GM23248 (cell line): ENCODE data around the gene DDR1. TPM values are rescaled to one million over a fixed set of nuclear protein-coding genes. Genes with fewer than 3 reads are reported as not detected.
"Not testable (repeated sequence)": the region's sequence is repeated elsewhere in the genome, so short reads cannot be mapped to it uniquely, and the experiment has no call there.

Experiments
- DNase-seq: peaks from one replicate; pipeline ENCODE4 v3.0.0-alpha.2; 2015
- H2AFZ ChIP-seq: fragments of 200-600 bp; sonication (generic); 2 replicates; pipeline ENCODE4 v1.6.1; 2016; ENCODE audit warnings: antibody characterized with exemption
- H3F3A ChIP-seq: fragments of 200-600 bp; sonication (generic); 2 replicates; pipeline ENCODE4 v1.6.1; 2016; ENCODE audit warnings: mild to moderate bottlenecking, antibody characterized with exemption, mixed run types; ENCODE audit not compliant: insufficient read depth
- H3K27ac ChIP-seq: fragments of 200-600 bp; sonication (generic); 2 replicates; pipeline ENCODE4 v1.5.1; 2016; ENCODE audit warnings: mild to moderate bottlenecking
- H3K27me3 ChIP-seq: fragments of 200-600 bp; sonication (generic); replicated peaks from 2 replicates; pipeline ENCODE4 v1.6.1; 2016; ENCODE audit warnings: mild to moderate bottlenecking; ENCODE audit not compliant: insufficient read depth
- H3K36me3 ChIP-seq: fragments of 200-600 bp; sonication (generic); 2 replicates; pipeline ENCODE4 v1.6.1; 2016; ENCODE audit warnings: low read depth, mild to moderate bottlenecking
- H3K4me1 ChIP-seq: fragments of 200-600 bp; sonication (generic); 2 replicates; pipeline ENCODE4 v1.6.1; 2016; ENCODE audit warnings: mild to moderate bottlenecking; ENCODE audit not compliant: insufficient read depth
- H3K4me2 ChIP-seq: fragments of 200-600 bp; sonication (generic); one replicate; pipeline ENCODE4 v1.6.1; 2016; ENCODE audit warnings: mild to moderate bottlenecking; ENCODE audit not compliant: unreplicated experiment
- H3K4me3 ChIP-seq: fragments of 200-600 bp; sonication (generic); 2 replicates; pipeline ENCODE4 v1.5.1; 2016; ENCODE audit warnings: mild to moderate bottlenecking
- H3K79me2 ChIP-seq: fragments of 200-600 bp; sonication (generic); 2 replicates; pipeline ENCODE4 v1.6.1; 2016; ENCODE audit warnings: mild to moderate bottlenecking; ENCODE audit not compliant: insufficient read depth
- H3K9ac ChIP-seq: fragments of 200-600 bp; sonication (generic); 2 replicates; pipeline ENCODE4 v1.6.1; 2016; ENCODE audit warnings: mild to moderate bottlenecking
- H3K9me2 ChIP-seq: fragments of 200-600 bp; sonication (generic); 2 replicates; pipeline ENCODE4 v1.6.1; 2016; ENCODE audit warnings: mixed run types, mild to moderate bottlenecking, moderate library complexity; ENCODE audit not compliant: insufficient read depth
- H3K9me3 ChIP-seq: fragments of 200-600 bp; sonication (generic); one replicate; pipeline ENCODE4 v1.6.1; 2017; ENCODE audit warnings: low read depth
- H4K20me1 ChIP-seq: fragments of 200-600 bp; sonication (generic); 2 replicates; pipeline ENCODE4 v1.6.0; 2016; ENCODE audit not compliant: insufficient read depth
- EZH2 ChIP-seq: fragments of 200-600 bp; sonication (generic); IDR thresholded peaks from 2 replicates; pipeline ENCODE4 v1.6.1; 2018; ENCODE audit warnings: antibody characterized with exemption, mild to moderate bottlenecking; ENCODE audit not compliant: insufficient read depth, poor library complexity, severe bottlenecking
- EZH2phosphoT487 ChIP-seq: fragments of 200-600 bp; sonication (generic); IDR thresholded peaks from 2 replicates; pipeline ENCODE4 v1.6.1; 2018; ENCODE audit warnings: antibody characterized with exemption, moderate library complexity, mild to moderate bottlenecking, low read depth; ENCODE audit not compliant: insufficient read depth
- WGBS, 2 experiments: methylation state at CpG; one replicate each; pipeline ENCODE4 v1.1.6; 2015 to 2017; ENCODE audit warnings: low lambda C conversion rate in 2 of 2, low coverage in 1 of 2; ENCODE audit errors: missing lambda C conversion rate in 2 of 2; 5-methylcytosine and 5-hydroxymethylcytosine counted together
- in situ Hi-C: fragments of 300-500 bp; cut with MboI; formaldehyde crosslinking; loops from 2 replicates; pipeline ENCODE4 v1.15.0; 2020
- polyA plus RNA-seq: library from polyadenylated mRNA; unstranded; fragments of >200 nt; fragmentation: Nextera tagmentation; extraction: Ambion mirVana; gene quantifications from 2 replicates; pipeline ENCODE4 v1.2.1, GENCODE V29; 2016
- total RNA-seq: library from RNA; depleted of rRNA; stranded (reverse); fragments of >200 nt; shearing (Covaris generic); gene quantifications from 2 replicates; pipeline ENCODE4 v1.2.3, GENCODE V29; 2014

The DDR1 gene
- total and polyA plus RNA-seq, 2 experiments from 2014 or later: 16.9 to 27.0 TPM

DNA sequence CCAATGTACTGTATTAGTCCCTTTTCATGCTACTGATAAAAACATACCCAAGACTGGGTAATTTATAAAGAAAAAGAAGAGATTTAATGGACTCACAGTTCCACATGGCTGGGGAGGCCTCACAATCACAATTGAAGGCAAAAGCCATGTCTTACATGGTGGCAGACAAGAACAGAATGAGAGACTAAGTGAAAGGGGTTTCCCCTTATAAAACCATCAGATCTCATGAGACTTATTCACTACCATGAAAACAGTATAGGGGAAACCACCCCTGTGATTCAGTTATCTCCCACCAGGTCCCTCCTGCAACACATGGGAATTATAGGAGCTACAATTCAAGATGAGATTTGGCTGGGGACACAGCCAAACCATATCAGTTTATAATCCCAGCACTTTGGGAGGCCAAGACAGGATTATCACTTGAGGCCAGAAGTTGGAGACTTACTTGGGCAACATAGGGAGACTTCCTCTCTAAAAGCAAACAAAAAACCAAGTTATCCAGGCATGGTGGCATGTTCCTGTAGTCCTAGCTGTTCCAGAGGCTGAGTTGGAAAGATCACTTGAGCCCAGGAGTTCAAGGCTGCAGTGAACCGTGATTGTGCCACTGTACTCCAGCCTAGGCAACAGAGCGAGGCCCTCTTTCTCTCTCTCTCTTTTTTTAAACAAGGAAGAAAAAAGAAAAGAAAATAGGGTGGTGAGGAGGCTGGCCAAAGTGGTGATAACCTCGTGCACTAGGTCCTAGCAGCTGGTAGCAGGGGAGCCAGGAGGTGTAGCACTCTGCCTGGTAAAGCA, 22.9 kb upstream of the DDR1 start:
- Histone ChIP-seq H3K36me3 (no peaks in the 10 kb centered on the region), H3K9ac (no peak overlapping the region), H3K27me3 (peaks cover 15% of the 10 kb centered on the region; the same call in 1 of the 2 replicates), H3F3A (no peaks in the 10 kb centered on the region), H4K20me1 (no peaks in the 10 kb centered on the region), H2AFZ (no peak overlapping the region), H3K4me1 (no peaks in the 10 kb centered on the region), H3K9me3 (no peaks in the 10 kb centered on the region), H3K79me2 (no peaks in the 10 kb centered on the region), H3K9me2 (no peaks in the 10 kb centered on the region), H3K4me2 (no peak overlapping the region), H3K27ac (no peak overlapping the region), H3K4me3 (no peak overlapping the region)
- DNase-seq: no peak
- no peak for TF ChIP-seq EZH2
- no peak for TF ChIP-seq EZH2phosphoT487
- in situ Hi-C loops: no loop called here
- WGBS, 2 experiments: 50 to 57% methylated on average over 3 of the region's 3 CpGs

DNA sequence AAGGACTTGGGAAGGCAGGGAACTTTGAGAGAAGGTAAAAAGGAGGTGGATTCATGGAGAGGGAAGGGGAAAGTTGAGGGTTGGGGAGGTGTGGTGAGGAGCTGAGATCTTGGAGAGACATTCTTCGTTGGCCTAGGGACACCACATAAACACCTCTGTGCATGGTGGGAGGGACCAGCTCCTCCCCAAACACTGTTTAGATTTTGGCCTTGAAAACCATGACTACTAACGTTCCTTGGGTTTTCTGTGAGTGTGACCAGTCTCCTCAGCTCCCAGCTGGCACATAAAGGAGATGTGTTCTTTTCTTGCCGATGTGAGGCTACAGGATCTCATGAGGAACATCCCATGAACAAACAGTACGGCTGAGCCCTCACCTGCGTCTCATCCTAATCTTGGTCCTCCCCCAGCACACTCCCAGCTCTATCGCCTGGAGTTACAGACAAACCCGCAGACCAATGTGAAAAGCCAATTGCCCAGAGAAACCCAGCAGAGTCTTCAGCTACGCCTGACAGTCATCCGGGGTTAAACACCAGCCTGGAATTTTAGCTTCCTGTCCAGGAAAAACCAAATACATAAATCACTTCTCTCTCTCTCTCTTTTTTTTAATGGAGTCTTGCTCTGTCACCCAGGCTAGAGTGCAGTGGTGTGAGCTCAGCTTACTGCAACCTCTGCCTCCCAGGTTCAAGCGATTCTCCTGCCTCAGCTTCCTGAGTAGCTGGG, 22.0 kb upstream of the DDR1 start:
- no peak overlapping the region for H3K4me3 ChIP-seq
- no peaks in the 10 kb centered on the region for H3F3A ChIP-seq
- H3K9ac ChIP-seq: no peak overlapping the region
- no peaks in the 10 kb centered on the region for H3K4me1 ChIP-seq
- no peaks in the 10 kb centered on the region for H4K20me1 ChIP-seq
- no peaks in the 10 kb centered on the region for H3K36me3 ChIP-seq
- no peaks in the 10 kb centered on the region for H3K79me2 ChIP-seq
- H3K9me3 ChIP-seq: no peaks in the 10 kb centered on the region
- H3K27me3 ChIP-seq: peaks cover 12% of the 10 kb centered on the region; the same call in 1 of the 2 replicates
- no peak overlapping the region for H2AFZ ChIP-seq
- DNase-seq: no peak
- H3K4me2 ChIP-seq: no peak overlapping the region
- no peaks in the 10 kb centered on the region for H3K9me2 ChIP-seq
- H3K27ac ChIP-seq: no peak overlapping the region
- TF ChIP-seq EZH2phosphoT487 (no peak), EZH2 (no peak)
- in situ Hi-C loops: no loop called here
- 66 to 77% methylated on average over 10 of the region's 10 CpGs for WGBS, 2 experiments

DNA sequence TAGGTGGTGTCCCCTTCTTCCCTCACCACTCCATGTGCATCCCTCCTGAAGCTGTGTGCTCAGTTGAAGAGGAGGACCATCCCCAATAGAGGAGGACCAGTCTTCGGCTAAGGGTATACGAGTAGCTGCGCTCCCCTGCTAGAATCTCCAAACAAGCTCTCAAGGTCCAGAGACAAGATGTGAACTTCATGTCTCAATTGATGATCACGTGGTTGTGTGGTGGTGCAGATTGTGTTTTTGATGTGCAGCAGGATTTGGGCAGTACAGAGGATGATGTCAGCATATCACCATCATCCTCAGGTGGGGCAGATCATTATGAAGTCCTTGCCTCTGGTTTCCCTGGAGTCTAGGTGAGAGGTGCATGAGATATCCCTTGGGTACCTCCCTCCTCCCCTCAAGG, 20.0 kb upstream of the DDR1 start:
- Histone ChIP-seq H3K9ac (no peak overlapping the region), H3K9me2 (no peaks in the 10 kb centered on the region), H3K9me3 (no peaks in the 10 kb centered on the region), H3K79me2 (no peaks in the 10 kb centered on the region), H3K27me3 (0 out of 2 replicates have a peak, but pooled peaks cover 11% of the 10 kb centered on the region), H2AFZ (no peak overlapping the region), H3K36me3 (no peaks in the 10 kb centered on the region), H3K4me3 (no peak overlapping the region), H3K4me1 (no peaks in the 10 kb centered on the region), H3K27ac (no peak overlapping the region), H3F3A (no peaks in the 10 kb centered on the region), H4K20me1 (no peaks in the 10 kb centered on the region), H3K4me2 (no peak overlapping the region)
- 83 to 85% methylated on average over 4 of the region's 4 CpGs for WGBS, 2 experiments
- in situ Hi-C loops: no loop called here
- DNase-seq: no peak
- TF ChIP-seq EZH2: no peak
- no peak for TF ChIP-seq EZH2phosphoT487

DNA sequence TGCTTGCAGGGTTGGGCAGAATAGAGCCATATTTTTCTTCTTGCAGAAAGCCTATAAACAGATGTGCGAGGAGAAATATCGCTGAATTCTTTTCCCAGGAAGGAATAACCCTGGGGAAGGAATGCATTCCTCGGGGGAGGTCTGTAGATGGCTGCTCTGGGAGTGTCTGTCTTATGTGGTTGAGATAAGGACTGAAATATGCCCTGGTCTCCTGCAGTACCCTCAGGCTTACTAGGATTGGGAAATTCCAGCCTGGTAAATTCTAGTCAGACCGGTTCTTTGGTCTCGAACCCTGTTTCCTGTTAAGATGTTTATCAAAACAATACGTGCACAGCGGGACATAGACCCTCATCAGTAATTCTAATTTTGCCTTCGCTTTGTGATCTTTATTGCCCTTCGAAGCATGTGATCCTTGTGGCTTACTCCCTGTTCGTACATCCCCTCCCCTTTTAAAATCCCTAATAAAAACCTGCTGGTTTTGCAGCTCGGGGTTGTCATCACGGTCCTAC, 15.0 kb upstream of the DDR1 start:
- DNase-seq, H3K9me3 ChIP-seq, H3K4me3 ChIP-seq, H3K4me1 ChIP-seq, H3K9me2 ChIP-seq, H3K9ac ChIP-seq, H4K20me1 ChIP-seq, H3K36me3 ChIP-seq, H3K27me3 ChIP-seq, H3K79me2 ChIP-seq, H2AFZ ChIP-seq, in situ Hi-C loops, H3F3A ChIP-seq, H3K4me2 ChIP-seq, H3K27ac ChIP-seq: not testable (repeated sequence)
- 33 to 35% methylated on average over 12 of the region's 12 CpGs for WGBS, 2 experiments
